ENCODE results near the gene COL2A1.

COL2A1 gene

GRCh38 chr12:47992776-47993175 lies 11.5 kb downstream of the COL2A1 start:
- H3K27ac ChIP-seq, result no peak overlapping the region
- TF ChIP-seq EZH2 (IDR thresholded peaks at IDR 0.05) (no peak), FOXP2 (optimal IDR thresholded peaks at IDR 0.05; ENCODE audit: control extremely low read depth, extremely low read length, insufficient read depth) (no peak), POLR2AphosphoS5 (IDR thresholded peaks at IDR 0.05; ENCODE audit: borderline replicate concordance, low read depth, low read length) (no peak)
- H3K36me3 ChIP-seq (ENCODE audit: insufficient read depth, low read length), result no peaks in the 10 kb centered on the region
- H3K9me3 ChIP-seq (ENCODE audit: low read depth, low read length), result no peaks in the 10 kb centered on the region
- H3K4me3 ChIP-seq, result no peak overlapping the region
- H3K9ac ChIP-seq (ENCODE audit: insufficient read length), result no peak overlapping the region
- no peak for DNase-seq (ENCODE audit: low read depth, low spot score)

DNA sequence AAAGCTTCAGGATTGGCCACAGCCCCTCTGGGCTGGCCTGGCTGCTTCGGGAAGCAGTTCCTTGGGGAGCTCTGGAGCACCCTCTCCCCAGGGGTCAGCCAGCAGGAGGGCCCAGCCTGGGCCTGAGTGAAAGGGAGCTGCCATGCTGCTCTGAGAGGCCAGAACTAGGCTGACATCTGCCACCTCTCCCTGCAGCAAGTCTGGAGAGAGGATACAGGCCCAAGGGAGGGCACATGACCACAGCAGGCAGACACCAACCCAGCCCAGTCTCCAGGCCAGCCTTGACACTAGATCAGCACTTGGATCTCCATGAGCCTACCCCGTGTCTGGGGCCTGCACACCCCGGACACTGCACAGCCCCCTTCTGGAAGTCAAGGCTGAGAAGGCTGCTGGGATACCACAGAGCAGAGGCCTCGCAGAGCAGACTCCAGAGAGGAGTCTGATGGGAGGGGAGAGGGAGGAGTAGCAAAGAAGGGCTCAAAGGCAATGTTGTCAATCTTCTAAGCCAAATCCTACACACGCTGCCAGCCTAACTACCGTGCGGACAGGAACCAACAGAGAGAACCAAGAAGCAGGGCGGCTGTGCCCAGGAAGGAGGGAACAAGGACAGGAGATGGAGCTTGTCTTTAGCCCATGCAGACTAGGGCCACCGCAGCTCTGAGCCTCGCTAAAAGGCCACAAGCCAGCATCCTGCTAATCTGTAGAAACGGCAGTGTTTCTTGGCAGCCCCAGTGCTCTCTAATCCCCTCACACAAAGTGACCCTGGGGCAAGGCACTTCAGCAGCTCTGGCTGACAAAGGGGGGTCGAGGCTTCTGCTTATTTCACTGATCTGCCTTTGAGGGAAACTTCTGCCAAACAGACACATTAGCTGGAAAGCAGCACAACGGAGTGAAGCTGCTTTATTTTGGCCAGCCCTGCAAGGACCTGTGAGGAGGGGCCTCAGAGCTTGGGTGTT lies 12.9 kb downstream of the COL2A1 start:
- no peak overlapping the region for H3K27ac ChIP-seq
- DNase-seq (ENCODE audit: low read depth, low spot score), result no peak
- H3K9ac ChIP-seq (ENCODE audit: insufficient read length), result no peak overlapping the region
- no peaks in the 10 kb centered on the region for H3K9me3 ChIP-seq (ENCODE audit: low read depth, low read length)
- no peak overlapping the region for H3K4me3 ChIP-seq
- TF ChIP-seq FOXP2 (optimal IDR thresholded peaks at IDR 0.05; ENCODE audit: control extremely low read depth, extremely low read length, insufficient read depth) (no peak), EZH2 (IDR thresholded peaks at IDR 0.05) (no peak), POLR2AphosphoS5 (IDR thresholded peaks at IDR 0.05; ENCODE audit: borderline replicate concordance, low read depth, low read length) (no peak)
- H3K36me3 ChIP-seq (ENCODE audit: insufficient read depth, low read length), result no peaks in the 10 kb centered on the region

DNA sequence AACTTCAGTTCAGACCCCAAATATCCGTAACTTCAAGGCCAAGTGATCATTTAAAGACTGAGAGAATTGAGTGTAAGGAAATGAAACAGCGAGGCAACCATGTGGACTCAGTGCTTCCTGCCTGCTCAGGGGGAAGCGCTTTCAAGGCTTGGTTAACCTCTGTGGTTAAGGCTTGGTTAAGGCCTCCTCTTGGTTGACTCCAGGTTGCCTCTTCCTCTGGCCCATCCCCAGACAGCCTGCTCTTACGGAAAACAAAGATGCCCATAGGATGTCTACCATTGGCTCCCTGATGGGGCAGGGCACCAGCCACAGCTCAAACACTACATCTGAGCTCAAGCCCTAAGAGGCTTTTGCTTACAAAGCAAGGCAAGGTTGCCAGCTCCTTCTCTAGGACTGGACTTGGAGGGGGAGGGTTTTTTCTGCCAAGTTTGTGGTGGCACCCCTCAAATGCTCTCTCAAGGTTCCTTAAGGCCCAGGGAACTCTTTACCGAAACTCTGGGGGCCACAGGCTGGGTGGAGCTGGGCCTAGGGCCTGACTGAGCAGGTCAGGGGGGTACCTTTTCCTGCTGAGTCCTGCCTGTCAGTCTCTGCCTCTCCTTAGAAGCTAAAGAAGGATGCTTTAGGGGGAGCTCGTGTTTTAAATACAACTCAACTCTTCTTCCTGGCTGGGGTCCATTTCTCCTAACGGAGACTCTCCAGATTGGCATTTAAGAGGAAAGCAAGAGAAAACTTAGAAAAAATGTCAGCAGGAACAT lies 13.7 kb downstream of the COL2A1 start:
- H3K9ac ChIP-seq (ENCODE audit: insufficient read length), result no peak overlapping the region
- H3K36me3 ChIP-seq (ENCODE audit: insufficient read depth, low read length), result no peaks in the 10 kb centered on the region
- no peak for DNase-seq (ENCODE audit: low read depth, low spot score)
- no peaks in the 10 kb centered on the region for H3K9me3 ChIP-seq (ENCODE audit: low read depth, low read length)
- H3K27ac ChIP-seq, result no peak overlapping the region
- TF ChIP-seq FOXP2 (optimal IDR thresholded peaks at IDR 0.05; ENCODE audit: control extremely low read depth, extremely low read length, insufficient read depth), result no peak
- no peak for TF ChIP-seq POLR2AphosphoS5 (IDR thresholded peaks at IDR 0.05; ENCODE audit: borderline replicate concordance, low read depth, low read length)
- TF ChIP-seq EZH2 (IDR thresholded peaks at IDR 0.05), result no peak
- no peak overlapping the region for H3K4me3 ChIP-seq

DNA sequence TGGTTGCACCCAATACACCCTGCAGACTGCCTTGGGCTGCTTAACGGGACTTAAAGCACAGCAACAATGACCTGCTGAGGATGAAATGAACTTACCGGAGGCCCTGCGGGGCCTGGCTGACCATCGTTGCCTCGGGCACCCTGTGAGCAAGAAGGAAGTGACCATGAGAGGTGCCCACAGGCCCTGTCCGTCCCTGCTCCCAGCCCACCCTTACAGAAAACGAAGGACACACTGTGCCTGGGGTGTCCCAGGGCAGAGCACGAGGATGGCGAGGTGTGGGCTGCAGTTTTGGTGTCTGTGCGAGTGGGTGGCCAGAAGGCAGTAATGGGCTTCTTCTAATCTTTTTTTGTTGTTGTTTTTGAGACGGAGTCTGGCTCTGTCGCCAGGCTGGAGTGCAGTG lies 14.6 kb downstream of the COL2A1 start:
- no peak overlapping the region for H3K9ac ChIP-seq (ENCODE audit: insufficient read length)
- no peaks in the 10 kb centered on the region for H3K36me3 ChIP-seq (ENCODE audit: insufficient read depth, low read length)
- no peak for TF ChIP-seq EZH2 (IDR thresholded peaks at IDR 0.05)
- no peak for TF ChIP-seq FOXP2 (optimal IDR thresholded peaks at IDR 0.05; ENCODE audit: control extremely low read depth, extremely low read length, insufficient read depth)
- no peak for TF ChIP-seq POLR2AphosphoS5 (IDR thresholded peaks at IDR 0.05; ENCODE audit: borderline replicate concordance, low read depth, low read length)
- H3K27ac ChIP-seq, result no peak overlapping the region
- DNase-seq (ENCODE audit: low read depth, low spot score), result no peak
- no peaks in the 10 kb centered on the region for H3K9me3 ChIP-seq (ENCODE audit: low read depth, low read length)
- no peak overlapping the region for H3K4me3 ChIP-seq

DNA sequence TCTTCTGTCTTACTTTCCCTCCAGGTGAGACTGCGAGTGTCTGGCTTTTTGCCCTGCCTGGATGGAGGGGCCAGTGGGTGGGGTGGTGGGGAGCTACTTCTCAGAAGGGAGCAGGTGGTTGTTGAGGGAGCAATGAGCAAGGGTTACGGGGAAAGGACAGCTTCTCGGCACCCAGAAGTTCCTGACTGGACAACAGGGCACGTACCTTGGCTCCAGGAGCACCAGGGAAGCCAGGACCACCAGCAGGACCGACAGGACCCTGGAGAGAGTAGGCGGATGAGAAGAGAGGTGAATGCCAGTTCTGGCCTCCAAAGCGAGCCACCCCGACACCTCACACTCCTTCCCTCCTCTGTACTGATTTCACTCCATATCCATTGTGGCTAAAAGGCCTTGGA lies 15.3 kb downstream of the COL2A1 start:
- Histone ChIP-seq H3K4me3 (no peak overlapping the region), H3K9me3 (ENCODE audit: low read depth, low read length) (no peaks in the 10 kb centered on the region), H3K27ac (no peak overlapping the region), H3K9ac (ENCODE audit: insufficient read length) (no peak overlapping the region), H3K36me3 (ENCODE audit: insufficient read depth, low read length) (no peaks in the 10 kb centered on the region)
- no peak for DNase-seq (ENCODE audit: low read depth, low spot score)
- TF ChIP-seq EZH2 (IDR thresholded peaks at IDR 0.05) (no peak), FOXP2 (optimal IDR thresholded peaks at IDR 0.05; ENCODE audit: control extremely low read depth, extremely low read length, insufficient read depth) (no peak), POLR2AphosphoS5 (IDR thresholded peaks at IDR 0.05; ENCODE audit: borderline replicate concordance, low read depth, low read length) (no peak)

GRCh38 chr12:47988073-47989022 lies 15.9 kb downstream of the COL2A1 start:
- DNase-seq (ENCODE audit: low read depth, low spot score), result no peak
- Histone ChIP-seq H3K9me3 (ENCODE audit: low read depth, low read length) (no peaks in the 10 kb centered on the region), H3K27ac (no peak overlapping the region), H3K36me3 (ENCODE audit: insufficient read depth, low read length) (no peaks in the 10 kb centered on the region), H3K9ac (ENCODE audit: insufficient read length) (no peak overlapping the region), H3K4me3 (no peak overlapping the region)
- TF ChIP-seq POLR2AphosphoS5 (IDR thresholded peaks at IDR 0.05; ENCODE audit: borderline replicate concordance, low read depth, low read length), result no peak
- no peak for TF ChIP-seq FOXP2 (optimal IDR thresholded peaks at IDR 0.05; ENCODE audit: control extremely low read depth, extremely low read length, insufficient read depth)
- TF ChIP-seq EZH2 (IDR thresholded peaks at IDR 0.05), result no peak

DNA sequence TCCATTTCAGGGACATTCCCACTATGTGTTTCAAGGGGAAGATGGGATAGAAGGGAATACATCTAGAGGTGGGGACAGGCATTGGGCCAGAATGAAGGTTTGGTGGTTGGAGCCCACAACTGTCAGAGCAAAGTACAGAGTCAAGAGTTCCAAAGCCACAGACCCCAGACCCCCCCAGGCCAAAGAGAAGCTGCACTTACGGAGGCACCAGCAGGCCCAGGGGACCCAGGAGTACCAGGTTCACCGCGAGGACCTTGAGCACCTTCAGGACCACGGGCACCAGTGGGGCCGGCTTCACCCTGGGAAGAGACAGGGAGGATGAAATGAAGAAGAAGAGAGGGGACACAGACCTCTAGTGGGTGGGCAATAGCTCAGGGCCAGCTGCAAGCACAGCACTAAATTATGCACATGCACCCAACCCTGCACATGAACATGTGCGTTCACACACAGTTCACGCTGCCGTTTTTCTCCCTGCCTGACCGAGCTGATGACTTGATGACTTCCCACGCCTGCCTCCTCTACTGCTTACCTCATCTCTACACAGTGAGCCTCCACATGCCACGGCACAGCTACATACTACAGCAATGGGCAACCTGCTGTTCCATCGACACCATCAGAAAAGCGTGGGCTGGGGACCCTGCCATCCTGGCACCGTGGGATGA lies 16.7 kb downstream of the COL2A1 start:
- Histone ChIP-seq H3K36me3 (ENCODE audit: insufficient read depth, low read length) (no peaks in the 10 kb centered on the region), H3K27ac (no peak overlapping the region), H3K4me3 (no peak overlapping the region), H3K9ac (ENCODE audit: insufficient read length) (no peak overlapping the region), H3K9me3 (ENCODE audit: low read depth, low read length) (no peaks in the 10 kb centered on the region)
- DNase-seq (ENCODE audit: low read depth, low spot score), result no peak
- no peak for TF ChIP-seq POLR2AphosphoS5 (IDR thresholded peaks at IDR 0.05; ENCODE audit: borderline replicate concordance, low read depth, low read length)
- no peak for TF ChIP-seq EZH2 (IDR thresholded peaks at IDR 0.05)
- no peak for TF ChIP-seq FOXP2 (optimal IDR thresholded peaks at IDR 0.05; ENCODE audit: control extremely low read depth, extremely low read length, insufficient read depth)

Measured in SK-N-MC (cell line).